ENCODE results near the gene IP6K3. TPM values are rescaled to one million over a fixed set of nuclear protein-coding genes. Genes with fewer than 3 reads are reported as not detected.

The IP6K3 gene
- total RNA-seq, 1 donor from 2014 or later: 4.1 TPM

GRCh38 chr6:33744001-33744848 is 2.5 kb downstream of the IP6K3 start:
- peak; percentile 79 for DNase-seq (ENCODE audit: low spot score)
- ATAC-seq: peak; percentile 66

GRCh38 chr6:33742837-33743236 is 3.9 kb downstream of the IP6K3 start:
- no peak for ATAC-seq

GRCh38 chr6:33742092-33742491 is 4.6 kb downstream of the IP6K3 start:
- ATAC-seq (no peak), DNase-seq (ENCODE audit: low spot score) (no peak)

More at GRCh38 chr6:33742837-33743236, 3.9 kb downstream of the IP6K3 start:
- no peak for DNase-seq (ENCODE audit: low spot score)

GRCh38 chr6:33740794-33741193 is 5.9 kb downstream of the IP6K3 start:
- ATAC-seq (no peak), DNase-seq (ENCODE audit: low spot score) (no peak)

- DNase-seq (ENCODE audit: low spot score): peak; percentile 94
- ATAC-seq: peak; percentile 65
These were observed 6.5 kb downstream of the IP6K3 start for GRCh38 chr6:33740204-33740608.

- DNase-seq (ENCODE audit: low spot score) (peak; percentile 90), ATAC-seq (peak; percentile 60)
These were observed 7.1 kb downstream of the IP6K3 start for GRCh38 chr6:33739571-33739970.

- ATAC-seq (no peak), DNase-seq (ENCODE audit: low spot score) (no peak)
These were observed 7.8 kb downstream of the IP6K3 start for GRCh38 chr6:33738879-33739278.

- peak; percentile 52 for ATAC-seq
- peak; percentile 79 for DNase-seq (ENCODE audit: low spot score)
These were observed 8.6 kb downstream of the IP6K3 start for GRCh38 chr6:33738153-33738552.

- DNase-seq (ENCODE audit: low spot score) (peak; percentile 73), ATAC-seq (peak; percentile 59)
These were observed 9.3 kb downstream of the IP6K3 start for GRCh38 chr6:33737267-33738026.

- ATAC-seq (no peak), DNase-seq (ENCODE audit: low spot score) (no peak)
These were observed 11.5 kb downstream of the IP6K3 start for GRCh38 chr6:33735216-33735615.

- DNase-seq (ENCODE audit: low spot score) (no peak), ATAC-seq (no peak)
These were observed 13.0 kb downstream of the IP6K3 start for GRCh38 chr6:33733709-33734007.

GRCh38 chr6:33732817-33733708 is 13.6 kb downstream of the IP6K3 start:
- DNase-seq (ENCODE audit: low spot score) (no peak), ATAC-seq (no peak)

GRCh38 chr6:33732385-33732784 is 14.3 kb downstream of the IP6K3 start:
- DNase-seq (ENCODE audit: low spot score): no peak
- peak; percentile 1 for ATAC-seq

- DNase-seq (ENCODE audit: low spot score) (peak; percentile 89), ATAC-seq (peak; percentile 80)
These were observed 14.9 kb downstream of the IP6K3 start for GRCh38 chr6:33731751-33732282.

GRCh38 chr6:33731035-33731434 is 15.7 kb downstream of the IP6K3 start:
- ATAC-seq (no peak), DNase-seq (ENCODE audit: low spot score) (no peak)

- ATAC-seq (no peak), DNase-seq (ENCODE audit: low spot score) (no peak)
These were observed 16.1 kb downstream of the IP6K3 start for GRCh38 chr6:33730611-33731010.

GRCh38 chr6:33729059-33729458 is 17.6 kb downstream of the IP6K3 start:
- ATAC-seq (no peak), DNase-seq (ENCODE audit: low spot score) (no peak)

- ATAC-seq: peak; percentile 29
- DNase-seq (ENCODE audit: low spot score): peak; percentile 60
These were observed 18.3 kb downstream of the IP6K3 start for GRCh38 chr6:33728438-33728837.

GRCh38 chr6:33727932-33728331 is 18.8 kb downstream of the IP6K3 start:
- ATAC-seq (peak; percentile 77), DNase-seq (ENCODE audit: low spot score) (peak; percentile 93)

- DNase-seq (ENCODE audit: low spot score): no peak
- ATAC-seq: no peak
These were observed 19.6 kb downstream of the IP6K3 start for GRCh38 chr6:33727126-33727525.

- DNase-seq (ENCODE audit: low spot score) (no peak), ATAC-seq (no peak)
These were observed 20.0 kb downstream of the IP6K3 start for GRCh38 chr6:33726696-33727095.

Data from left lobe of liver (tissue), 2 donors.